Naive B cell (primary cell): ENCODE results near the gene TRERF1. TPM values are rescaled to one million over a fixed set of nuclear protein-coding genes. Genes with fewer than 3 reads are reported as not detected.
A peak's percentile ranks its signal among the peaks of the same experiment; 100 is the strongest.
"Not testable (repeated sequence)": the region's sequence is repeated elsewhere in the genome, so short reads cannot be mapped to it uniquely, and the experiment has no call there.

ENCODE experiments used
- ATAC-seq, 2 donors: fragments of 150-1000 bp; cut with Tn5 transposase; 2 replicates each; pipeline ENCODE4 v1.10.0; 2021; ENCODE audit warnings: low read depth in 2 of 2, mild to moderate bottlenecking in 2 of 2, moderate library complexity in 2 of 2
- DNase-seq: peaks from one replicate; pipeline ENCODE4 v3.0.0; 2022
- H3K27ac Mint-ChIP-seq, 6 donors: one replicate each; pipeline ENCODE4 v1.8.0; 2020 to 2022; ENCODE audit warnings: mild to moderate bottlenecking in 6 of 6, mixed read lengths in 6 of 6, moderate library complexity in 5 of 6, inconsistent platforms in 2 of 6
- H3K27me3 Mint-ChIP-seq, 3 donors: one replicate each; pipeline ENCODE4 v1.8.0; 2021 to 2022; ENCODE audit warnings: mixed read lengths in 3 of 3, mild to moderate bottlenecking in 1 of 3
- H3K36me3 Mint-ChIP-seq, 2 donors: one replicate each; pipeline ENCODE4 v1.8.0; 2020 to 2022; ENCODE audit warnings: mixed read lengths in 2 of 2, inconsistent platforms in 1 of 2, mild to moderate bottlenecking in 1 of 2
- H3K4me1 Mint-ChIP-seq, 3 donors: one replicate each; pipeline ENCODE4 v1.8.0; 2020 to 2022; ENCODE audit warnings: mixed read lengths in 3 of 3, inconsistent platforms in 1 of 3, mild to moderate bottlenecking in 1 of 3, moderate library complexity in 1 of 3
- H3K4me3 Mint-ChIP-seq, 8 donors: one replicate each; pipeline ENCODE4 v1.8.0; 2020 to 2022; ENCODE audit warnings: mild to moderate bottlenecking in 8 of 8, mixed read lengths in 8 of 8, moderate library complexity in 8 of 8, inconsistent platforms in 2 of 8
- H3K9me3 Mint-ChIP-seq, 7 donors: one replicate each; pipeline ENCODE4 v1.8.0; 2020 to 2022; ENCODE audit warnings: mixed read lengths in 7 of 7, mild to moderate bottlenecking in 5 of 7, inconsistent platforms in 2 of 7, moderate library complexity in 1 of 7
- polyA plus RNA-seq, 6 donors: library from polyadenylated mRNA; unstranded; fragments of 300-500 nt; fragmentation: Illumina TruSeq; gene quantifications; one replicate each; pipeline ENCODE4 v1.2.3, GENCODE V29; 2021; ENCODE audit warnings: low read depth in 6 of 6

The TRERF1 gene
- polyA plus RNA-seq, 6 donors from 2014 or later, result 0.07 to 0.13 (median 0.08) TPM; not detected in 3

- Mint-ChIP-seq H3K27me3 (no peaks in the 10 kb centered on the region), H3K27ac (peak overlapping the region in 1 of 6 donors; percentile 6), H3K9me3 (no peaks in the 10 kb centered on the region), H3K4me1 (no peaks in the 10 kb centered on the region), H3K36me3 (no peaks in the 10 kb centered on the region), H3K4me3 (no peak overlapping the region)
- ATAC-seq, result no peak
- DNase-seq, result no peak
Measured at GRCh38 chr6:42227173-42227850, 224.4 kb downstream of the TRERF1 start.

DNA sequence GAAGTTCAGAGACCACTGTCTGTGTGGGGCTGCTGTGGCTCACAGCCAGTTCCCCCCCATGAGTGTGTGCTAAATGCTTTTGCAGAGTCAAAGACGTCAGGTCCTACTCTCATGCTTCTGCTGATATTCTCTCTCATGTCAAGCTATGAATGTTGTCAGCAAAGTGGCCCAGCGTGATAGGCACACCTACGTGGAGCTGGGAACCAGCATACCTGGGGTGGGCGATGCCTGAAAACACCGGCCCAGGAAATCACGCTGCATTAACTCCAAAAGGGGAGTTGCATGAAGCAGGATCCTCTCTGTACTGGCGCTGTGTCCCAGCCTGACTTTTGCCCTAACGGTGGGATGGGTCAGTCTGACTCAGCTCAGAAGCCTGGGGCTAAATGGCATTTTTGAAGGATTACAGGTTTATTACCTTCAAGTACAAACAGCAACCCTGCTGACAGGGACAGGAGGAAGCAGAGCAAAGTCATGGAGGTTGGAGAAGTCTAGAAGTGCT is 225.0 kb downstream of the TRERF1 start:
- Mint-ChIP-seq H3K36me3 (no peaks in the 10 kb centered on the region), H3K4me3 (no peak overlapping the region), H3K9me3 (no peaks in the 10 kb centered on the region), H3K4me1 (no peaks in the 10 kb centered on the region), H3K27ac (peak overlapping the region in 1 of 6 donors; percentile 6), H3K27me3 (no peaks in the 10 kb centered on the region)
- no peak for ATAC-seq
- no peak for DNase-seq

DNA sequence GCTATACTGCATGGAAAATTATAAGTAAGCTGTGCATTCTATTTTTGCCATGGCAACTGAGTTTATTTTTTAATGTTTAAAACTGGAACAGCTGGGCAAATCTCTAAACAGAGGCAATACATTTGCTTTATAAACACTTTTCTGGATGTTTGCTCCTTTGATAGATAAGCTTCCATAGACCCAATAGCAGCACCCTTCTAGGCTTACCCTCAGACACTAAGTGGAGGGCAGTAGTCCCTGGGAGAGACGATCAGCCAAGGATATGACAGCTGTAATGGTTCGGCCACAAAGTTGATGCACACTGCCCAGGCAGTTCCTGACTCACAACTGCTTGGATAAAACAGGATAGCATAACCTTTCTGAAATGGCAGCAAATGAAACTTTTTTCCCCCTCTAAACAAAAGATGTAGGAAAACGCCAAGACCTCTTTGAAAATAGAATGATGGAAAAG is 225.5 kb downstream of the TRERF1 start:
- H3K4me1 Mint-ChIP-seq, result no peaks in the 10 kb centered on the region

DNA sequence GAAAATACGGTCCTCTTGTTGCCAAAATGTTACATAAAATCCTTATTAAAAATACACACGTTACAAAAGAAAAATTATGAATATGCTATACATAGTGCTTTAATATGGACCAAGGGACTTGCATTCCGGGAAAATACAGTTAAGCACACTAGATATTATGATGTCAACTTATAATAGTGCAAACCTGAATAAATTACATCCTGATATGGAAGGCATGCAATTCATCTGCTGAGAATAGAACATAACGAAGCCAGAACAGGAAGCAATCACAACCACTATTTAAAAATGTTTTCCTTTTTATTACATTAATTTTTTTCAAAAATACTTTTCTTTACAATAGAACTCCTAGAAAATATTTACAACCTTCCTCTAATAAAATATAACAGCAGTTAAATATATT is 226.3 kb downstream of the TRERF1 start:
- no peaks in the 10 kb centered on the region for H3K4me1 Mint-ChIP-seq
- no peak overlapping the region for H3K27ac Mint-ChIP-seq
- H3K4me3 Mint-ChIP-seq, result no peak overlapping the region
- DNase-seq (no peak), ATAC-seq (no peak)
- no peaks in the 10 kb centered on the region for H3K27me3 Mint-ChIP-seq
- H3K36me3 Mint-ChIP-seq, result no peaks in the 10 kb centered on the region
- H3K9me3 Mint-ChIP-seq, result no peaks in the 10 kb centered on the region

More for the DNA sequence above, 225.5 kb downstream of the TRERF1 start:
- Mint-ChIP-seq H3K4me3 (no peak overlapping the region), H3K27ac (no peak overlapping the region), H3K36me3 (no peaks in the 10 kb centered on the region), H3K27me3 (no peaks in the 10 kb centered on the region), H3K9me3 (no peaks in the 10 kb centered on the region)
- DNase-seq (no peak), ATAC-seq (no peak)

- no peaks in the 10 kb centered on the region for H3K36me3 Mint-ChIP-seq
- ATAC-seq (no peak), DNase-seq (no peak)
- H3K27me3 Mint-ChIP-seq, result no peaks in the 10 kb centered on the region
- H3K4me1 Mint-ChIP-seq, result no peaks in the 10 kb centered on the region
- no peak overlapping the region for H3K27ac Mint-ChIP-seq
- H3K9me3 Mint-ChIP-seq, result no peaks in the 10 kb centered on the region
- no peak overlapping the region for H3K4me3 Mint-ChIP-seq
Measured at GRCh38 chr6:42225029-42225339, 226.7 kb downstream of the TRERF1 start.

DNA sequence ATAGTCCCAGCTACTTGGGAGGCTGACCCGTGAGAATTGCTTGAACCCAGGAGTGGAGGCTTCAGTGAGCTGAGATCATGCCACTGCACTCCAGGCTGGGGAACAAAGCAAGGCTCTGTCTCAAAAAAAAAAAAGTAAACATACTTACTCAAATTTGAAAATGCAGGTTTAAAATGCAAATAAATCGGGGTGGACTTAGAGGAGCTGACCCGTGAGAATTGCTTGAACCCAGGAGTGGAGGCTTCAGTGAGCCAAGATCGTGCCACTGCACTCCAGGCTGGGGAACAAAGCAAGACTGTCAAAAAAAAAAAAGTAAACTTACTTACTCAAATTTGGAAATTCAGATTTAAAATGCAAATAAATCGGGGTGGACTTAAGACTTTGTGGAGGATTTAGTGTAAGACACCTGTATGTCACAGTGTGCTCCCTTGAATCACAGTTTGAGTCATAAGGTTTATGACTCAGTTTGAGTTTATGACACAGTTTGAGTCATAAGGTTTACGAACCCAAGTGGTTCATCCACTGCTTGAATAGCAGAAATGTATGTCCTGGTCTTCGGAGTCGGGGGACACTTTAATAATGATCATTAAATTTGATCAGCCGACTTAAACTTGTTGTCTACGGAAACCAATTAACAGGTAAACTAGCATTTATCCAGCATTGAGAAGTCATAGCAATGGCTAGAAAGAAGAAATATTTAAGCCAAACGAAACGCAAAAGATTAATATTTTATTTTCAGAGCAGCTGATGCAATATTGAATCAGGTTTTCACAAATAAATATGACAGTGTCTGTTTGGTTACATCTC is 227.3 kb downstream of the TRERF1 start:
- H3K4me1 Mint-ChIP-seq, result no peaks in the 10 kb centered on the region
- no peaks in the 10 kb centered on the region for H3K27me3 Mint-ChIP-seq
- H3K36me3 Mint-ChIP-seq, result no peaks in the 10 kb centered on the region
- no peak overlapping the region for H3K27ac Mint-ChIP-seq
- no peak for DNase-seq
- ATAC-seq, result no peak
- no peaks in the 10 kb centered on the region for H3K9me3 Mint-ChIP-seq
- no peak overlapping the region for H3K4me3 Mint-ChIP-seq

- peaks cover 0 to 5% of the 10 kb centered on the region in 2 donors for H3K36me3 Mint-ChIP-seq
- H3K4me3 Mint-ChIP-seq, result peak overlapping the region in 2 of 8 donors; percentile 18 to 29
- no peak for ATAC-seq
- H3K27ac Mint-ChIP-seq, result no peak overlapping the region
- DNase-seq, result no peak
- no peaks in the 10 kb centered on the region for H3K27me3 Mint-ChIP-seq
- H3K9me3 Mint-ChIP-seq, result no peaks in the 10 kb centered on the region
- peaks cover 4 to 9% (median 9%) of the 10 kb centered on the region in 3 donors for H3K4me1 Mint-ChIP-seq
Measured at GRCh38 chr6:42222448-42222847, 229.3 kb downstream of the TRERF1 start.

- no peak overlapping the region for H3K27ac Mint-ChIP-seq
- peak overlapping the region in 1 of 8 donors; percentile 67 for H3K4me3 Mint-ChIP-seq
- peaks cover 0 to 7% of the 10 kb centered on the region in 2 donors for H3K36me3 Mint-ChIP-seq
- H3K27me3 Mint-ChIP-seq, result no peaks in the 10 kb centered on the region
- no peaks in the 10 kb centered on the region for H3K9me3 Mint-ChIP-seq
- no peak for ATAC-seq
- DNase-seq, result no peak
- peaks cover 5 to 15% (median 11%) of the 10 kb centered on the region in 3 donors for H3K4me1 Mint-ChIP-seq
Measured at GRCh38 chr6:42221546-42221945, 230.2 kb downstream of the TRERF1 start.

- DNase-seq (no peak), ATAC-seq (no peak)
- peaks cover 0 to 7% of the 10 kb centered on the region in 2 donors for H3K36me3 Mint-ChIP-seq
- H3K9me3 Mint-ChIP-seq, result no peaks in the 10 kb centered on the region
- H3K27ac Mint-ChIP-seq, result no peak overlapping the region
- no peaks in the 10 kb centered on the region for H3K27me3 Mint-ChIP-seq
- H3K4me1 Mint-ChIP-seq, result peaks cover 5 to 22% (median 11%) of the 10 kb centered on the region in 3 donors
- no peak overlapping the region for H3K4me3 Mint-ChIP-seq
Measured at GRCh38 chr6:42220807-42221206, 230.9 kb downstream of the TRERF1 start.

DNA sequence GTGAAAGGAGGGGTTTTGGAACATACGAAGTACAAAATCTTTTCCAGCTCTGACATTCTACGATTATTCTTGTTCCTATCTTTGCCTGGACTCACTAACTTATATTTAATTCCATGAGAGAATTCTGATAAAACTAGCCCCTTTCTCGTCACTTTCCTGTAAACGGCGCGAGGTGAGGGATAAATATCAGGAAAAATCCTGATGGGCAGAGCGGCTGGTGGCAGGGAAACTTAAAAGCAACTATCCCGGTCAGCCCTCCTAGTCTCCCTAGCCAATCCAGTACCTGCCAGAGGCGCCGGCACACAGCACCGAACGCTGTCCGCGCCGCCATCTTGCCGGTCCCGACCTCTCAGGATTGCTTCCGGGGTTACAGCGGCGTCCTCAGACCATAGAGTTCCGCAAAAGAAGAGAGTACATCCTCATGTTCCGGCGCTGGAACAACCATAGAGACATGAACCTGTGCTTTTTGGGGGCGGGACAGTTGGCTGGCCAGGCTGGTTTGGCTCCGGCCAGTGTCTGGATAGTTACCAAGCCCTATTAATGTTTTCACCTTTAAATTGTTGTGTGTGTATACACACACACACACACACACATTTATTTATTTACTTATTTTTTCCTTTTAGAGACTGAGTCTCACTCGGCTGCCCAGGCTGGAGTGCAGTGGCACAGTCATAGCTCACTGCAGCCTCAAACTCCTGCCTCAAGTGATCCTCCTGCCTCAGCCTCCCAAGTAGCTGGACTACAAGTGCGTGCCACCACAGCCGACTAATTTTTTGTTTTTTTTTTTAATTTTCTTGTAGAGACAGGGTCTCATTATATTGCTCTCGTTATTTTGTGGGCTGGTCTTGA is 234.0 kb downstream of the TRERF1 start, which contains the start of gene MRPS10:
Gene MRPS10, minus strand, starts transcription at position 343 of the 849 bp plus-strand sequence. Its CDS starts 12 bp downstream, at position 331.
- Mint-ChIP-seq H3K4me3 (peak within 1 kb of the TSS; percentile 92 to 100 (median 98)), H3K4me1 (peaks cover 9 to 29% (median 16%) of the 10 kb centered on the region in 3 donors), H3K27me3 (no peaks in the 10 kb centered on the region), H3K9me3 (no peaks in the 10 kb centered on the region), H3K27ac (peak within 1 kb of the TSS; percentile 95 to 99 (median 96)), H3K36me3 (peaks cover 5 to 7% of the 10 kb centered on the region in 2 donors)
- ATAC-seq, result peak; percentile 99 to 100
- DNase-seq, result peak; percentile 88

DNA sequence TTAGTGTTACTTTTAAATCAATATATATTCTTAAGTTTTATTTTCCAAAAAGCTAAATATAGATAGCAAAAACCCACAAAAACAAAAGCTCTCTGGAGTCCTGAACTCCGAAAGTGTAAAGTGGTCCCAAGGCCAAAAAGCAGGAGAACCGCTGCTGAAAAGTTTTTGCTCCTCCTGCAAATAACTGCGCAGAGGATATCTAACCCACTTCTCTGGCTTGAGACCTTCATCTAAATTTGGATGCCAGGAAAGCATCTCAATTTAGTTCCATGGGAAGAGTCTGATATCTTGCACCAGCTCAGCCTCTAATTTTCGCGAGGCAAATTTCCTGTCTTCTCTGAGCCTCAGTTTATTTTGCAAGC is 234.6 kb downstream of the TRERF1 start:
- Mint-ChIP-seq H3K27me3 (no peaks in the 10 kb centered on the region), H3K4me3 (peak overlapping the region; percentile 92 to 100 (median 98)), H3K4me1 (peaks cover 9 to 29% (median 16%) of the 10 kb centered on the region in 3 donors), H3K27ac (peak overlapping the region; percentile 95 to 99 (median 96)), H3K36me3 (peaks cover 5 to 7% of the 10 kb centered on the region in 2 donors), H3K9me3 (no peaks in the 10 kb centered on the region)
- DNase-seq (no peak), ATAC-seq (no peak)

DNA sequence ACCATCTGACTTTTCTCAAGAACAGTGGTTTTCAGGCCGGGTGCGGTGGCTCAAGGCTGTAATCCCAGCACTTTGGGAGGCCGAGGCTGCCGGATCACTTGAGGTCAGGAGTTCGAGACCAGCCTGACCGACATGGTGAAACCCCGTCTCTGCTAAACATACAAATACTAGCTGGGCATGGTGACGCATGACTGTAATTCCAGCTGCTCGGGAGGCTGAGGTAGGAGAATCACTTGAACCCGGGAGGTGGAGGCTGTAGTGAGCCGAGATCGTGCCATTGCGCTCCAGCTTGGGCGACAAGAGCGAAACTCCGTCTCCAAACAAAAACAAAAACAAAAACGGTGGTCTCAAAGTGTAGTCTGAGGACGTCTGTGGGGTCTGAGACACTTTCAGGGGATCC is 235.2 kb downstream of the TRERF1 start:
- H3K36me3 Mint-ChIP-seq, H3K27me3 Mint-ChIP-seq, ATAC-seq, H3K9me3 Mint-ChIP-seq, DNase-seq: not testable (repeated sequence)
- Mint-ChIP-seq H3K4me1 (peaks cover 9 to 31% (median 16%) of the 10 kb centered on the region in 3 donors), H3K4me3 (peak overlapping the region; percentile 62 to 100 (median 78)), H3K27ac (peak overlapping the region in 4 of 6 donors; percentile 31 to 82 (median 44))

- H3K4me1 Mint-ChIP-seq, result peaks cover 5 to 23% (median 7%) of the 10 kb centered on the region in 3 donors
- H3K27ac Mint-ChIP-seq, result peak overlapping the region in 1 of 6 donors; percentile 65
- no peaks in the 10 kb centered on the region for H3K27me3 Mint-ChIP-seq
- no peak overlapping the region for H3K4me3 Mint-ChIP-seq
- H3K9me3 Mint-ChIP-seq, result no peaks in the 10 kb centered on the region
- no peak for ATAC-seq
- H3K36me3 Mint-ChIP-seq, result peaks cover 1 to 8% of the 10 kb centered on the region in 2 donors
- no peak for DNase-seq
Measured at GRCh38 chr6:42212442-42212841, 239.3 kb downstream of the TRERF1 start.
